Hepatocyte (in vitro differentiated cells): ENCODE data around the gene ZNF622. TPM values are rescaled to one million over a fixed set of nuclear protein-coding genes. Genes with fewer than 3 reads are reported as not detected.

ENCODE experiments used
- DNase-seq: peaks from one replicate; pipeline ENCODE4 v3.0.0-alpha.2; 2016; ENCODE audit warnings: low spot score
- H2AFZ ChIP-seq: fragments of 200-600 bp; sonication (generic); 2 replicates; pipeline ENCODE4 v1.6.0; 2016; ENCODE audit warnings: antibody characterized with exemption, mild to moderate bottlenecking
- H3K27ac ChIP-seq: fragments of 200-600 bp; sonication (generic); 2 replicates; pipeline ENCODE4 v1.5.1; 2016; ENCODE audit warnings: mild to moderate bottlenecking
- H3K27me3 ChIP-seq: fragments of 200-600 bp; sonication (generic); 2 replicates; pipeline ENCODE4 v1.6.1; 2016
- H3K36me3 ChIP-seq: fragments of 200-600 bp; sonication (generic); replicated peaks from 2 replicates; pipeline ENCODE4 v1.5.1; 2016; ENCODE audit warnings: low read depth; ENCODE audit not compliant: insufficient read depth
- H3K4me1 ChIP-seq: fragments of 200-600 bp; sonication (generic); 2 replicates; pipeline ENCODE4 v1.5.1; 2016; ENCODE audit warnings: mild to moderate bottlenecking, moderate library complexity; ENCODE audit not compliant: insufficient read depth
- H3K4me2 ChIP-seq: fragments of 200-600 bp; sonication (generic); 2 replicates; pipeline ENCODE4 v1.6.0; 2016
- H3K4me3 ChIP-seq: fragments of 200-600 bp; sonication (generic); 2 replicates; pipeline ENCODE4 v1.5.1; 2016; ENCODE audit warnings: mild to moderate bottlenecking
- H3K79me2 ChIP-seq: fragments of 200-600 bp; sonication (generic); 2 replicates; pipeline ENCODE4 v1.6.0; 2017; ENCODE audit warnings: mild to moderate bottlenecking
- H3K9me2 ChIP-seq: fragments of 200-600 bp; sonication (generic); replicated peaks from 2 replicates; pipeline ENCODE4 v1.6.0; 2017; ENCODE audit warnings: mild to moderate bottlenecking; ENCODE audit not compliant: insufficient read depth
- H3K9me3 ChIP-seq: fragments of 200-600 bp; sonication (generic); 2 replicates; pipeline ENCODE4 v1.5.1; 2016; ENCODE audit warnings: low read depth, mild to moderate bottlenecking
- H4K20me1 ChIP-seq: fragments of 200-600 bp; sonication (generic); 2 replicates; pipeline ENCODE4 v1.6.0; 2016; ENCODE audit warnings: mild to moderate bottlenecking; ENCODE audit not compliant: insufficient read depth, poor library complexity, severe bottlenecking
- EZH2 ChIP-seq: fragments of 200-600 bp; sonication (generic); IDR thresholded peaks from 2 replicates; pipeline ENCODE4 v1.6.1; 2016; ENCODE audit warnings: antibody characterized with exemption, mild to moderate bottlenecking, borderline replicate concordance
- EZH2phosphoT487 ChIP-seq: fragments of 200-600 bp; sonication (generic); IDR thresholded peaks from one replicate; pipeline ENCODE4 v1.6.1; 2018; ENCODE audit warnings: antibody characterized with exemption, mild to moderate bottlenecking, low read depth, moderate library complexity; ENCODE audit not compliant: unreplicated experiment, severe bottlenecking
- WGBS: methylation state at CpG from one replicate; pipeline ENCODE4 v1.1.6; 2016; ENCODE audit warnings: low lambda C conversion rate; ENCODE audit errors: missing lambda C conversion rate; 5-methylcytosine and 5-hydroxymethylcytosine counted together
- polyA plus RNA-seq: library from polyadenylated mRNA; unstranded; fragments of >200 nt; fragmentation: Nextera tagmentation; extraction: Ambion mirVana; gene quantifications from 2 replicates; pipeline ENCODE4 v1.2.1, GENCODE V29; 2016
- total RNA-seq: library from RNA; depleted of rRNA; stranded (reverse); fragments of >200 nt; gene quantifications from 2 replicates; pipeline ENCODE4 v1.2.3, GENCODE V29; 2014
- TF ChIP-seq, protein P1 (sequence below): fragments of 200-600 bp; sonication (generic); IDR thresholded peaks from 2 replicates; pipeline ENCODE4 v1.5.1; 2016; ENCODE audit warnings: antibody characterized with exemption, mild to moderate bottlenecking; ENCODE audit not compliant: poor library complexity

ZNF622 gene
- total and polyA plus RNA-seq, 2 experiments from 2014 or later, result 44.6 to 49.5 TPM

DNA sequence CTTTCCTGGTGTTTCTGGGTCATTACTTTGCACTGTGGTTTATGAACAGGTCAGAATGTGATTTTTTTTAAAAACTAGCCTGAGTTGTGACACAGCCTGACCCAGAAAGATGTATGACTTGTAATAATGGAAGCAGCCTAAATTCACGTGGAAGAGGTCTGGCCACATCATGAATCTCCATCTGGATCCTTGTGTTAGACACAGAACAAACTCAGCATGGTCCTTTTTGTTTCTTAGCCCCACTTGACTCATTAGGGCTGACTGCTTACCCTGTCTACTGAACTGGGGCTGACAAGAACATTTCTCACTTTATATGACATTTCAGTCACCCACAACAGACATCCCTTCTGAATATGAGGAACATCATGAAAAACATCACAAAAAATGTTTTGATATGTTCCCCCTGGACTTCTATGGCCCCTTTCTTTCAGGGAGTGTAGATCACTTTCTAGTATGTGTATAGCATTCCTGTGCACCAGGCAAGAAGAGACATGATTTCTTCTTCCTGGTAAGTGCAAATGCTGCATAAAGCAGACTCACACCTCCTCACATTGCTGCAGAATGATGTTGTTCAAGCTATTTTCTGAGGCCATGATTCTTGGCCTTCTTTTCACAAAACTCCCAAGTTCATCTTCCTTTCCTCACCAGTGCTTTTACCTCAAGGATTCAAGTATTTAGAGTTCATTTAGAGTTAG is 52.3 kb downstream of the ZNF622 start:
- WGBS, result 70% methylated on average over 1 of the region's 1 CpG
- TF ChIP-seq, protein P1, sequence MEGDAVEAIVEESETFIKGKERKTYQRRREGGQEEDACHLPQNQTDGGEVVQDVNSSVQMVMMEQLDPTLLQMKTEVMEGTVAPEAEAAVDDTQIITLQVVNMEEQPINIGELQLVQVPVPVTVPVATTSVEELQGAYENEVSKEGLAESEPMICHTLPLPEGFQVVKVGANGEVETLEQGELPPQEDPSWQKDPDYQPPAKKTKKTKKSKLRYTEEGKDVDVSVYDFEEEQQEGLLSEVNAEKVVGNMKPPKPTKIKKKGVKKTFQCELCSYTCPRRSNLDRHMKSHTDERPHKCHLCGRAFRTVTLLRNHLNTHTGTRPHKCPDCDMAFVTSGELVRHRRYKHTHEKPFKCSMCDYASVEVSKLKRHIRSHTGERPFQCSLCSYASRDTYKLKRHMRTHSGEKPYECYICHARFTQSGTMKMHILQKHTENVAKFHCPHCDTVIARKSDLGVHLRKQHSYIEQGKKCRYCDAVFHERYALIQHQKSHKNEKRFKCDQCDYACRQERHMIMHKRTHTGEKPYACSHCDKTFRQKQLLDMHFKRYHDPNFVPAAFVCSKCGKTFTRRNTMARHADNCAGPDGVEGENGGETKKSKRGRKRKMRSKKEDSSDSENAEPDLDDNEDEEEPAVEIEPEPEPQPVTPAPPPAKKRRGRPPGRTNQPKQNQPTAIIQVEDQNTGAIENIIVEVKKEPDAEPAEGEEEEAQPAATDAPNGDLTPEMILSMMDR, result no peak
- TF ChIP-seq EZH2 (no peak), EZH2phosphoT487 (no peak)
- Histone ChIP-seq H3K27ac (no peak overlapping the region), H3K9me3 (no peaks in the 10 kb centered on the region), H3K36me3 (no peaks in the 10 kb centered on the region), H3K79me2 (no peaks in the 10 kb centered on the region), H4K20me1 (no peaks in the 10 kb centered on the region), H3K9me2 (no peaks in the 10 kb centered on the region), H3K4me1 (no peaks in the 10 kb centered on the region), H3K4me2 (no peak overlapping the region), H3K27me3 (no peaks in the 10 kb centered on the region), H3K4me3 (no peak overlapping the region), H2AFZ (no peak overlapping the region)
- no peak for DNase-seq

DNA sequence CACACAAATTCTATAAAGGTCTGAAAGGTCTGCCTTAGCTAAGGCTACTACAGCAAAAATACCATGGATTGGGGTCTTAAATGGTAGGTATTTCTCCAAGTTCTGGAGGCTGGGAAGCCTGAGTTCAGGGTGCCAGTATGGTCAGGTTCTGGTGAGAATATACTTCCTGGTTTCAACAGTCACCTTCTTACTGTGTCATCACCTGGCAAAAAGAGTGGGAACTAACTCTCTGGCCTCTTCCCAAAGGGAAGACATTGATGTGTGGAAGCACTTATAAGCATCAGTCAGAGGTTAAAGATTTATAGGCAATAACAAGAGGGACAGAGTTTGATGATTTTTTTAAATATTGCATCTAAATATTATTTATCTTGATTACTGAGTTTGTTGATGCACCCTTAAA is 53.0 kb downstream of the ZNF622 start:
- no peak overlapping the region for H3K4me3 ChIP-seq
- H2AFZ ChIP-seq, result no peak overlapping the region
- no peak overlapping the region for H3K4me2 ChIP-seq
- no peaks in the 10 kb centered on the region for H3K79me2 ChIP-seq
- no peaks in the 10 kb centered on the region for H3K9me2 ChIP-seq
- TF ChIP-seq EZH2phosphoT487 (no peak), EZH2 (no peak)
- TF ChIP-seq, protein P1, result no peak
- H3K9me3 ChIP-seq, result no peaks in the 10 kb centered on the region
- H3K27me3 ChIP-seq, result no peaks in the 10 kb centered on the region
- DNase-seq, result no peak
- H4K20me1 ChIP-seq, result no peaks in the 10 kb centered on the region
- no peak overlapping the region for H3K27ac ChIP-seq
- no peaks in the 10 kb centered on the region for H3K36me3 ChIP-seq
- H3K4me1 ChIP-seq, result no peaks in the 10 kb centered on the region

DNA sequence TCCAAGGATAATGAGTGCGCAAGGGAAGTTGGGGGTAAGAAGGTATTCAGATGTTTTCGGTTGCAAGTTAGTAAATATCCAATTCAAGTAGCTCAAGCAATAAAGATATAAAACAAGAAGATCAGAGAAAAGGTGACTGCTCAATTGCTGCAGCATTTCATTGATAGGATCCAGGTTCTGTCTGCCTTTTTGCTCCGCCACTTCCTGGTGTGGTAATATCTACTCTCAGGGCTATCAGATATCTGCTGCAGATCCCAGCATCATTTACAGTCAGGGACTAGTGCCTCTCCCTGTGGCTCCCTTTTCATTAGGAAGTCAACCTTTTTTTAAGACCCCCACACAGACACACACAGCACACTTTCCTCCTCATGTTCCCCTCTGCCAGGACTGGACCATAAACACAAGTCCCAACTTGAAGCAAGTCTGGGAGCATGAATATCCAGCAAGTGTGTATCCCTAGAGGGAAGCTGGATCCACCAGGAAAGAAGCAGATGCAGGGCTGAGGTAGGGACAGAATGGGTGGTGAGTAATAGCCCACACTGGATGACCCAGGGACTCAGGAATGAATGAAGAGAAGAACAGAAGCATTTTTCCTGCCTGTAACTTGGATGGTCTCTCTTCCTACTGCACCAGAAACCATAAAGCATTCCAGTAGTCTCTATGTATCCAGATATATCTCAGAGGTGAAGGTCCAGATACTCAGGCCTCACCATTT is 53.7 kb downstream of the ZNF622 start:
- H3K4me2 ChIP-seq, result no peak overlapping the region
- no peak for DNase-seq
- no peak overlapping the region for H3K4me3 ChIP-seq
- H3K27ac ChIP-seq, result no peak overlapping the region
- no peaks in the 10 kb centered on the region for H4K20me1 ChIP-seq
- H3K79me2 ChIP-seq, result no peaks in the 10 kb centered on the region
- no peaks in the 10 kb centered on the region for H3K9me3 ChIP-seq
- no peaks in the 10 kb centered on the region for H3K27me3 ChIP-seq
- H2AFZ ChIP-seq, result no peak overlapping the region
- no peaks in the 10 kb centered on the region for H3K9me2 ChIP-seq
- TF ChIP-seq EZH2phosphoT487 (no peak), EZH2 (no peak)
- TF ChIP-seq, protein P1, result no peak
- WGBS, result 75% methylated on average over 3 of the region's 3 CpGs
- H3K4me1 ChIP-seq, result no peaks in the 10 kb centered on the region
- no peaks in the 10 kb centered on the region for H3K36me3 ChIP-seq
